ENCODE results near the gene GRM1.

GRM1 gene

DNA sequence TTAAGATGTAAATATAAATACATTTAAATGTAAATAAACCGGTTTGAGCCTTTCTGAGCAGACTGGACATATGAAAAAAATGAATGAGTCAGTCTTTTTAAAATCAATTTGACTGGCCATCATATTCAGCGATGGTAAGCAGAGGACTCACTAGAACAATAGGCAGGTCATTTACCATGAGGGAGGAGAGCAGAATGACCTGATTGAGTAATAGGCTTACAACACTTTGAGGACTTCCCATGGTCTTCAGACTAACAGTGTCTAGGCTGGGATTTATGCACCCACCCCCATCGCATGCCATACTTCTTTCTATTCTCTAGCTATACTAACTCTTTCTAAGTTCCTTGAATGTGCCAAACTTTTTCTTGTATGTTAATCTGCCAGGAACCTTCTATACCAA is 272.9 kb downstream of the GRM1 start:
- no peak for DNase-seq
- no peak overlapping the region for H4K12ac ChIP-seq (ENCODE audit: low read depth, low read length)
- H3K14ac ChIP-seq (ENCODE audit: low read length), result no peak overlapping the region
- no peaks in the 10 kb centered on the region for H3K27me3 ChIP-seq (ENCODE audit: insufficient read depth, low read length)
- no peaks in the 10 kb centered on the region for H3K9me3 ChIP-seq (ENCODE audit: insufficient read depth, low read depth, low read length)
- H2BK5ac ChIP-seq (ENCODE audit: low read depth, low read length, poor library complexity), result no peak overlapping the region
- no peak overlapping the region for H2BK12ac ChIP-seq (ENCODE audit: low read length)
- no peaks in the 10 kb centered on the region for H3K4me1 ChIP-seq (ENCODE audit: control insufficient read depth in 1 of 2, insufficient read depth in 2 of 2, low read length in 2 of 2)
- no peak overlapping the region for H3K23ac ChIP-seq (ENCODE audit: low read length)
- no peaks in the 10 kb centered on the region for H3K79me2 ChIP-seq (ENCODE audit: control insufficient read depth, insufficient read depth, low read length, poor library complexity)
- H2BK120ac ChIP-seq (ENCODE audit: insufficient read depth, low read length, poor library complexity), result no peak overlapping the region
- no peak overlapping the region for H4K8ac ChIP-seq (ENCODE audit: low read depth, low read length)
- H3K36me3 ChIP-seq (ENCODE audit: control insufficient read depth in 1 of 2, insufficient read depth in 2 of 2, low read length in 2 of 2), result no peaks in the 10 kb centered on the region
- H2AK5ac ChIP-seq (ENCODE audit: low read length), result no peak overlapping the region
- no peak overlapping the region for H3K4me3 ChIP-seq (ENCODE audit: low read depth, low read length)
- H4K91ac ChIP-seq (ENCODE audit: low read depth, low read length), result no peak overlapping the region
- no peaks in the 10 kb centered on the region for H3K79me1 ChIP-seq (ENCODE audit: low read length)
- no peak overlapping the region for H3K27ac ChIP-seq (ENCODE audit: low read depth, low read length)
- no CpG with 5 or more reads among the region's 3 CpGs for WGBS (ENCODE audit: extremely low coverage, insufficient coverage, insufficient read length)
- H2AFZ ChIP-seq (ENCODE audit: insufficient read depth, low read length, poor library complexity), result no peak overlapping the region
- H3K4me2 ChIP-seq (ENCODE audit: low read length), result no peak overlapping the region
- H3K9ac ChIP-seq (ENCODE audit: low read length), result no peak overlapping the region
- H3K18ac ChIP-seq (ENCODE audit: low read length), result no peak overlapping the region
- H3K4ac ChIP-seq (ENCODE audit: low read depth, low read length), result no peak overlapping the region

DNA sequence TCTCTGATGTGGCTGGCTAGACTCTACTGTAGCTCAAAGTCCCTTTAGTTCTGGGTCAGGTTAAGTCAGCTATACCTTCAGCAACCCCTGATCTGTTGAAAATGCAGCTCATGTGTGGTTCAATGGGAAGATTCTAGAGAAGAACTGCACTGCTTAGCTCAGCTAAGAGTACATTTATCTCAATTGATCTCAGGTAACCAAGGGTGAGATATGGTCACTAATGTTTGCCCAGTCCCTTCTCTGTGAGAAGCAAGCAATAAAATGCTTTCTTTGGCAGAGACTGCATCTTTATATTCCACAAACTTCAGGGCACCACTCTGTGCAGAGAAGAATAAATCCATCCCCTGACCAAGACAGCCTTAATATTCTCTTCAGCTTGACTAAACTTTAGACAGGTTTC is 274.1 kb downstream of the GRM1 start:
- no peak overlapping the region for H3K4ac ChIP-seq (ENCODE audit: low read depth, low read length)
- H4K8ac ChIP-seq (ENCODE audit: low read depth, low read length), result no peak overlapping the region

DNA sequence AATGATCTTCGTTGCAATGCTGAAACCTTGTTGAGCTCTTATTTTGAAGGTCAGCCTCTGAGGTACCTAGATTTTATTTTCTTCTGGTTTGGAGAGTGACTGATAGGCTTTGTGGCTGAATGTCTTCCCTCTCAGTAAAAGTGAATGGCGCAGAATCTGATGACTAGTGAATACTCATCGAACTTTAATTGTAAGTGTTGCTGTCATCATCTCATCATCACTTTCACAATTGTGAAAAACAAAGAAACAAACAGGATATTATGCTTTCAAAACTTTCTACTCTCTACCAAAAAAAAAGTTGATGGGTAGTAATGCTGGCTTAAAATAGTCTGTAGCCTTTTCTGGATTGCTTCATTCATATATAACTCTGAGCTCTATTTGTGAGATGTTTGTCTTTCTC is 275.3 kb downstream of the GRM1 start:
- Histone ChIP-seq H4K91ac (ENCODE audit: low read depth, low read length) (no peak overlapping the region), H3K4me2 (ENCODE audit: low read length) (no peak overlapping the region), H2AFZ (ENCODE audit: insufficient read depth, low read length, poor library complexity) (no peak overlapping the region), H3K14ac (ENCODE audit: low read length) (no peak overlapping the region), H3K27ac (ENCODE audit: low read depth, low read length) (no peak overlapping the region), H3K18ac (ENCODE audit: low read length) (no peak overlapping the region), H4K12ac (ENCODE audit: low read depth, low read length) (no peak overlapping the region), H3K9ac (ENCODE audit: low read length) (no peak overlapping the region), H3K79me1 (ENCODE audit: low read length) (no peaks in the 10 kb centered on the region), H4K8ac (ENCODE audit: low read depth, low read length) (no peak overlapping the region), H3K4ac (ENCODE audit: low read depth, low read length) (no peak overlapping the region), H2BK12ac (ENCODE audit: low read length) (no peak overlapping the region), H3K4me1 (ENCODE audit: control insufficient read depth in 1 of 2, insufficient read depth in 2 of 2, low read length in 2 of 2) (no peaks in the 10 kb centered on the region), H2BK120ac (ENCODE audit: insufficient read depth, low read length, poor library complexity) (no peak overlapping the region), H3K4me3 (ENCODE audit: low read depth, low read length) (no peak overlapping the region), H2AK5ac (ENCODE audit: low read length) (no peak overlapping the region), H3K36me3 (ENCODE audit: control insufficient read depth in 1 of 2, insufficient read depth in 2 of 2, low read length in 2 of 2) (no peaks in the 10 kb centered on the region), H3K23ac (ENCODE audit: low read length) (no peak overlapping the region), H2BK5ac (ENCODE audit: low read depth, low read length, poor library complexity) (no peak overlapping the region), H3K27me3 (ENCODE audit: insufficient read depth, low read length) (no peaks in the 10 kb centered on the region), H3K79me2 (ENCODE audit: control insufficient read depth, insufficient read depth, low read length, poor library complexity) (no peaks in the 10 kb centered on the region), H3K9me3 (ENCODE audit: insufficient read depth, low read depth, low read length) (no peaks in the 10 kb centered on the region)
- no CpG with 5 or more reads among the region's 3 CpGs for WGBS (ENCODE audit: extremely low coverage, insufficient coverage, insufficient read length)
- no peak for DNase-seq

More for the DNA sequence above, 274.1 kb downstream of the GRM1 start:
- Histone ChIP-seq H3K79me1 (ENCODE audit: low read length) (no peaks in the 10 kb centered on the region), H2BK12ac (ENCODE audit: low read length) (no peak overlapping the region), H2AK5ac (ENCODE audit: low read length) (no peak overlapping the region), H3K18ac (ENCODE audit: low read length) (no peak overlapping the region), H3K14ac (ENCODE audit: low read length) (no peak overlapping the region), H3K23ac (ENCODE audit: low read length) (no peak overlapping the region), H3K79me2 (ENCODE audit: control insufficient read depth, insufficient read depth, low read length, poor library complexity) (no peaks in the 10 kb centered on the region), H3K9me3 (ENCODE audit: insufficient read depth, low read depth, low read length) (no peaks in the 10 kb centered on the region), H4K91ac (ENCODE audit: low read depth, low read length) (no peak overlapping the region), H2BK5ac (ENCODE audit: low read depth, low read length, poor library complexity) (no peak overlapping the region), H4K12ac (ENCODE audit: low read depth, low read length) (no peak overlapping the region), H3K9ac (ENCODE audit: low read length) (no peak overlapping the region), H2AFZ (ENCODE audit: insufficient read depth, low read length, poor library complexity) (no peak overlapping the region), H3K27me3 (ENCODE audit: insufficient read depth, low read length) (no peaks in the 10 kb centered on the region), H3K4me3 (ENCODE audit: low read depth, low read length) (no peak overlapping the region), H3K4me2 (ENCODE audit: low read length) (no peak overlapping the region), H3K4me1 (ENCODE audit: control insufficient read depth in 1 of 2, insufficient read depth in 2 of 2, low read length in 2 of 2) (no peaks in the 10 kb centered on the region), H3K27ac (ENCODE audit: low read depth, low read length) (no peak overlapping the region), H3K36me3 (ENCODE audit: control insufficient read depth in 1 of 2, insufficient read depth in 2 of 2, low read length in 2 of 2) (no peaks in the 10 kb centered on the region), H2BK120ac (ENCODE audit: insufficient read depth, low read length, poor library complexity) (no peak overlapping the region)
- no peak for DNase-seq

DNA sequence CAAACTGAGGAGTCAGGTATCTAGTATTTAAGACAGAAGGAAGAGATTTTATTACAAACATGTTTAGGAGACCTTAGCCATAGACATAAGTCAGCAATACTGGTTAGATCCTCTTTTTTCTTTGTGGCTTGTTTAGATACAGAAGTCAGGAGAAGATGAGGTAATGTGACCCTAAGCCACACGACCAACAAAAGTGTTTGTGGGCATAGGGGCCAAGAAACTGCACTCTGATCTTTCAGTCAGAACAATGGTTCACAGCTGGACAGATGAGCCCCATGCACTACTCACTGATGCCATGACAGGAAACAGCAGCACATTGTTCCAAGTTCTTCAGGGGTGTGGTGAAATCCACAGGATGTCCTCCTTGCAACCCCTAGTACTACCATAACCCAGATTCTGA is 276.2 kb downstream of the GRM1 start:
- Histone ChIP-seq H2BK12ac (ENCODE audit: low read length) (no peak overlapping the region), H3K36me3 (ENCODE audit: control insufficient read depth in 1 of 2, insufficient read depth in 2 of 2, low read length in 2 of 2) (no peaks in the 10 kb centered on the region), H3K27ac (ENCODE audit: low read depth, low read length) (no peak overlapping the region), H4K8ac (ENCODE audit: low read depth, low read length) (no peak overlapping the region), H2AFZ (ENCODE audit: insufficient read depth, low read length, poor library complexity) (no peak overlapping the region), H3K79me1 (ENCODE audit: low read length) (no peaks in the 10 kb centered on the region), H3K27me3 (ENCODE audit: insufficient read depth, low read length) (no peaks in the 10 kb centered on the region), H3K18ac (ENCODE audit: low read length) (no peak overlapping the region), H4K12ac (ENCODE audit: low read depth, low read length) (no peak overlapping the region), H2AK5ac (ENCODE audit: low read length) (no peak overlapping the region), H4K91ac (ENCODE audit: low read depth, low read length) (no peak overlapping the region), H3K4ac (ENCODE audit: low read depth, low read length) (no peak overlapping the region), H3K14ac (ENCODE audit: low read length) (no peak overlapping the region), H3K9me3 (ENCODE audit: insufficient read depth, low read depth, low read length) (no peaks in the 10 kb centered on the region), H3K4me1 (ENCODE audit: control insufficient read depth in 1 of 2, insufficient read depth in 2 of 2, low read length in 2 of 2) (no peaks in the 10 kb centered on the region), H2BK120ac (ENCODE audit: insufficient read depth, low read length, poor library complexity) (no peak overlapping the region), H3K4me2 (ENCODE audit: low read length) (no peak overlapping the region), H2BK5ac (ENCODE audit: low read depth, low read length, poor library complexity) (no peak overlapping the region), H3K79me2 (ENCODE audit: control insufficient read depth, insufficient read depth, low read length, poor library complexity) (no peaks in the 10 kb centered on the region), H3K4me3 (ENCODE audit: low read depth, low read length) (no peak overlapping the region), H3K9ac (ENCODE audit: low read length) (no peak overlapping the region), H3K23ac (ENCODE audit: low read length) (no peak overlapping the region)
- peak in 1 of 2 donors; percentile 5 for DNase-seq
- no CpG with 5 or more reads among the region's 1 CpG for WGBS (ENCODE audit: extremely low coverage, insufficient coverage, insufficient read length)
